B cell (primary cell): ENCODE measurements around the gene SPRY2. TPM values are rescaled to one million over a fixed set of nuclear protein-coding genes. Genes with fewer than 3 reads are reported as not detected.

Source experiments
- ATAC-seq: fragments of 200-7000 bp; cut with Tn5 transposase; one replicate; pipeline ENCODE4 v1.10.0; 2021; ENCODE audit warnings: low read depth, mild to moderate bottlenecking, moderate number of reproducible peaks, moderate library complexity
- CTCF ChIA-PET: fragments of 350-600 bp; sonication (Branson Sonifier 250); formaldehyde crosslinking; loops from one replicate; lab custom pipeline; 2021; ENCODE audit warnings: antibody characterized with exemption, inconsistent platforms; lab: Charles Lee
- POLR2A ChIA-PET: fragments of 350-600 bp; sonication (Branson Sonifier 250); formaldehyde crosslinking; loops from one replicate; lab custom pipeline; 2021; ENCODE audit warnings: antibody characterized with exemption; lab: Charles Lee
- DNase-seq: peaks from one replicate; pipeline ENCODE4 v3.0.0; 2013
- H2AFZ ChIP-seq: 2 replicates; pipeline ENCODE4 v1.6.1; 2012; ENCODE audit warnings: mild to moderate bottlenecking, low read depth, low read length; ENCODE audit not compliant: insufficient read depth, poor library complexity, severe bottlenecking
- H3K27ac ChIP-seq, 2 donors: 1 replicate in 1 of 2; 2 replicates in 1 of 2; pipeline ENCODE4 v1.5.1; 2012 to 2013; ENCODE audit warnings: low read length in 2 of 2, mild to moderate bottlenecking in 2 of 2, moderate library complexity in 1 of 2
- H3K27me3 ChIP-seq, 4 experiments: fragments of 200-600 bp in 1 of 4; sonication (generic) in 1 of 4; replicated peaks in 1 of 4; 1 replicate in 2 of 4; 2 replicates in 2 of 4; pipeline versions ENCODE4 v1.6.1 to v1.7.0; 2013 to 2016; ENCODE audit warnings: low read length in 3 of 4, mild to moderate bottlenecking in 2 of 4, mixed read lengths in 1 of 4, moderate library complexity in 1 of 4; ENCODE audit not compliant: insufficient read depth in 4 of 4, control insufficient read depth in 3 of 4; ENCODE audit errors: control extremely low read depth in 1 of 4
- H3K36me3 ChIP-seq, 2 experiments: replicated peaks in 1 of 2; 1 replicate in 1 of 2; 2 replicates in 1 of 2; pipeline versions ENCODE4 v1.6.1 to v1.7.1; 2013; ENCODE audit warnings: low read length in 1 of 2; ENCODE audit not compliant: insufficient read depth in 2 of 2, control insufficient read depth in 1 of 2; ENCODE audit errors: control extremely low read depth in 1 of 2, extremely low read depth in 1 of 2
- H3K4me1 ChIP-seq, 2 donors: fragments of 200-600 bp in 1 of 2; sonication (generic) in 1 of 2; 1 replicate in 1 of 2; 2 replicates in 1 of 2; pipeline versions ENCODE4 v1.5.1 to v1.6.1; 2013 to 2017; ENCODE audit warnings: low read length in 2 of 2; ENCODE audit not compliant: control insufficient read depth in 2 of 2, insufficient read depth in 2 of 2
- H3K4me2 ChIP-seq: replicated peaks from 2 replicates; pipeline ENCODE3; 2012; ENCODE audit warnings: mild to moderate bottlenecking, low read depth, low read length; ENCODE audit not compliant: poor library complexity, severe bottlenecking
- H3K4me3 ChIP-seq, 5 experiments: fragments of 200-600 bp in 1 of 5; sonication (generic) in 1 of 5; 1 replicate in 3 of 5; 2 replicates in 2 of 5; pipeline versions ENCODE4 v1.5.1 to v1.7.0; 2011 to 2016; ENCODE audit warnings: low read length in 4 of 5, mild to moderate bottlenecking in 4 of 5, low read depth in 2 of 5, control low read depth in 1 of 5, moderate library complexity in 1 of 5; ENCODE audit not compliant: insufficient read depth in 1 of 5; ENCODE audit errors: control extremely low read depth in 1 of 5, extremely low read depth in 1 of 5
- H3K79me2 ChIP-seq: fragments of 200-600 bp; sonication (generic); one replicate; pipeline ENCODE4 v1.6.0; 2016; ENCODE audit warnings: low read length; ENCODE audit not compliant: control insufficient read depth, insufficient read depth
- H3K9ac ChIP-seq: fragments of 200-600 bp; sonication (generic); 2 replicates; pipeline ENCODE4 v1.6.1; 2017; ENCODE audit warnings: mild to moderate bottlenecking, low read length, moderate library complexity
- H3K9me3 ChIP-seq, 3 donors: one replicate each; pipeline versions ENCODE4 v1.6.1 to v1.7.1; 2013; ENCODE audit warnings: low read length in 2 of 3; ENCODE audit not compliant: control insufficient read depth in 2 of 3, insufficient read depth in 1 of 3; ENCODE audit errors: control extremely low read depth in 1 of 3
- H4K20me1 ChIP-seq: 2 replicates; pipeline ENCODE4 v1.6.0; 2012; ENCODE audit warnings: mild to moderate bottlenecking, low read length; ENCODE audit not compliant: insufficient read depth, control insufficient read depth, poor library complexity, severe bottlenecking
- H3K27ac Mint-ChIP-seq: one replicate; pipeline ENCODE4 v1.8.0; 2021; ENCODE audit warnings: mixed read lengths
- H3K27me3 Mint-ChIP-seq: one replicate; pipeline ENCODE4 v1.8.0; 2021; ENCODE audit warnings: mixed read lengths
- H3K4me1 Mint-ChIP-seq: one replicate; pipeline ENCODE4 v1.8.0; 2021; ENCODE audit warnings: mixed read lengths
- H3K4me3 Mint-ChIP-seq: one replicate; pipeline ENCODE4 v1.8.0; 2021; ENCODE audit warnings: mixed read lengths
- H3K9me3 Mint-ChIP-seq: one replicate; pipeline ENCODE4 v1.8.0; 2022; ENCODE audit warnings: mixed read lengths; ENCODE audit not compliant: insufficient read depth
- CTCF ChIP-seq: fragments of 200-600 bp; IDR thresholded peaks from one replicate; pipeline ENCODE4 v1.8.0; 2022; ENCODE audit warnings: antibody characterized with exemption, mild to moderate bottlenecking
- EZH2 ChIP-seq: IDR thresholded peaks from 2 replicates; pipeline ENCODE4 v1.6.1; 2012; ENCODE audit warnings: borderline replicate concordance, low read depth, mild to moderate bottlenecking, moderate library complexity, low read length; ENCODE audit not compliant: insufficient read depth, poor library complexity, severe bottlenecking
- WGBS: methylation state at CpG from one replicate; pipeline ENCODE4 v1.1.5; 2013; ENCODE audit warnings: missing lambda C conversion rate; ENCODE audit not compliant: insufficient coverage; 5-methylcytosine and 5-hydroxymethylcytosine counted together
- intact Hi-C: fragments of 100-400 bp; cut with micrococcal nuclease; formaldehyde crosslinking; loops from one replicate; pipeline ENCODE4 v1.10.0; 2022
- polyA plus RNA-seq: library from polyadenylated mRNA; depleted of rRNA; stranded (reverse); fragments of >200 nt; gene quantifications from 2 replicates; pipeline ENCODE4 v1.2.3, GENCODE V29; 2012
- total RNA-seq, 2 donors: library from RNA; stranded (reverse); fragments of 120-200 nt in 1 of 2; gene quantifications; 1 replicate in 1 of 2; 2 replicates in 1 of 2; pipeline versions ENCODE4 v1.2.3 to v1.2.4, GENCODE V29; 2013 to 2022

The SPRY2 gene
- total and polyA plus RNA-seq, 2 donors (not counting 1 experiment from before 2014, with no cell fraction given), result 0.86 to 0.96 TPM

- H3K27ac ChIP-seq, result no peak overlapping the region
- Mint-ChIP-seq H3K27me3 (no peaks in the 10 kb centered on the region), H3K9me3 (no peaks in the 10 kb centered on the region), H3K4me1 (peaks cover 1% of the 10 kb centered on the region), H3K27ac (no peak overlapping the region), H3K4me3 (no peak overlapping the region)
- intact Hi-C loops, result no loop called here
- no peak for ATAC-seq
- no peaks in the 10 kb centered on the region for H3K9me3 ChIP-seq
- ChIA-PET POLR2A (interaction anchor here (0.7 kb wide), 1 partner anchor 80 kb away, joined by 5 read pairs; no protein-coding TSS in a partner anchor), CTCF (interaction anchor here (1.0 kb wide), 1 partner anchor 17 kb away, joined by 4 read pairs; no protein-coding TSS in a partner anchor)
- H3K4me2 ChIP-seq, result no peak overlapping the region
- H2AFZ ChIP-seq, result no peak overlapping the region
- no peaks in the 10 kb centered on the region for H3K27me3 ChIP-seq
- H3K4me1 ChIP-seq, result no peaks in the 10 kb centered on the region
- TF ChIP-seq CTCF, result no peak
- no peak for TF ChIP-seq EZH2
- no peak for DNase-seq
- no peaks in the 10 kb centered on the region for H3K79me2 ChIP-seq
- no peak overlapping the region for H3K4me3 ChIP-seq
- no peaks in the 10 kb centered on the region for H4K20me1 ChIP-seq
- H3K9ac ChIP-seq, result no peak overlapping the region
- no peaks in the 10 kb centered on the region for H3K36me3 ChIP-seq
Measured at GRCh38 chr13:80360453-80360800, 19.5 kb upstream of the SPRY2 start.

- H3K4me3 Mint-ChIP-seq, result no peak overlapping the region
- POLR2A ChIA-PET, result interaction anchor here (0.7 kb wide), 1 partner anchor 81 kb away, joined by 5 read pairs; no protein-coding TSS in a partner anchor
- H3K9ac ChIP-seq, result no peak overlapping the region
Measured at GRCh38 chr13:80359778-80360452, 19.0 kb upstream of the SPRY2 start.

More at GRCh38 chr13:80359778-80360452, 19.0 kb upstream of the SPRY2 start:
- ATAC-seq (no peak), DNase-seq (no peak)
- 43% methylated on average over 3 of the region's 6 CpGs for WGBS
- Mint-ChIP-seq H3K27me3 (no peaks in the 10 kb centered on the region), H3K9me3 (no peaks in the 10 kb centered on the region), H3K27ac (no peak overlapping the region), H3K4me1 (peaks cover 1% of the 10 kb centered on the region)
- no peaks in the 10 kb centered on the region for H3K4me1 ChIP-seq
- no peak overlapping the region for H3K27ac ChIP-seq
- no peaks in the 10 kb centered on the region for H3K9me3 ChIP-seq
- no peaks in the 10 kb centered on the region for H3K36me3 ChIP-seq
- intact Hi-C loops, result no loop called here
- TF ChIP-seq EZH2 (no peak), CTCF (no peak)
- no peaks in the 10 kb centered on the region for H4K20me1 ChIP-seq
- H3K4me3 ChIP-seq, result no peak overlapping the region
- CTCF ChIA-PET, result interaction anchor here (1.0 kb wide), 1 partner anchor 17 kb away, joined by 4 read pairs; no protein-coding TSS in a partner anchor
- no peak overlapping the region for H3K4me2 ChIP-seq
- no peaks in the 10 kb centered on the region for H3K27me3 ChIP-seq
- no peak overlapping the region for H2AFZ ChIP-seq
- no peaks in the 10 kb centered on the region for H3K79me2 ChIP-seq
